A673 (cell line): Measurements from ENCODE around the gene GATB.

Source experiments
- EZH2 ChIP-seq: fragments of 200-600 bp; sonication (generic); IDR thresholded peaks from 2 replicates; pipeline ENCODE4 v1.6.1; 2017; ENCODE audit warnings: borderline replicate concordance, low read depth, mild to moderate bottlenecking, mixed read lengths, antibody characterized with exemption, low read length; ENCODE audit not compliant: poor library complexity, severe bottlenecking
- TF ChIP-seq, protein P1 (sequence below): fragments of 300-800, 200-600 bp; sonication (generic); conservative IDR thresholded peaks from 2 replicates; pipeline ENCODE4 v1.5.1; 2017; ENCODE audit warnings: low read depth, mild to moderate bottlenecking, antibody characterized with exemption, low read length, moderate library complexity, mixed read lengths

DNA sequence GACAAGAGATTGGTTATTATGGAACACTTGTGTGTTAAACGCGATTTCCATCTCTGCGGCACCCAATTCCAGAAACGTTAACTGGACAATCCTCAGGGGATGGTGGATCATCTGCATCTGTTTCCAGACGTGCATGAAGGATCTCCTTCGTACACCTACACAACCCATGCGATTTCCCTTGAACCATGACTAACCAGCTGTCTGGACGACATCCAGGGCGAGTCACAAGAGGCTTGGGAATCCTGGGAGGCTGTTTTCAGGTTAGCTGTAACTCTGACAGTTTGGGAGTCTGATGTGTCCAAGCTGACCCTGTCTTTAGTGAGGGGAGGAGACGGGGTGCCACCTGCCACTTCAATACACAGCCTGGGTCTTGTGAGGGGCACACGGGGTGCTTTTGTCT, 84.5 kb downstream of the GATB start:
- TF ChIP-seq, protein P1, sequence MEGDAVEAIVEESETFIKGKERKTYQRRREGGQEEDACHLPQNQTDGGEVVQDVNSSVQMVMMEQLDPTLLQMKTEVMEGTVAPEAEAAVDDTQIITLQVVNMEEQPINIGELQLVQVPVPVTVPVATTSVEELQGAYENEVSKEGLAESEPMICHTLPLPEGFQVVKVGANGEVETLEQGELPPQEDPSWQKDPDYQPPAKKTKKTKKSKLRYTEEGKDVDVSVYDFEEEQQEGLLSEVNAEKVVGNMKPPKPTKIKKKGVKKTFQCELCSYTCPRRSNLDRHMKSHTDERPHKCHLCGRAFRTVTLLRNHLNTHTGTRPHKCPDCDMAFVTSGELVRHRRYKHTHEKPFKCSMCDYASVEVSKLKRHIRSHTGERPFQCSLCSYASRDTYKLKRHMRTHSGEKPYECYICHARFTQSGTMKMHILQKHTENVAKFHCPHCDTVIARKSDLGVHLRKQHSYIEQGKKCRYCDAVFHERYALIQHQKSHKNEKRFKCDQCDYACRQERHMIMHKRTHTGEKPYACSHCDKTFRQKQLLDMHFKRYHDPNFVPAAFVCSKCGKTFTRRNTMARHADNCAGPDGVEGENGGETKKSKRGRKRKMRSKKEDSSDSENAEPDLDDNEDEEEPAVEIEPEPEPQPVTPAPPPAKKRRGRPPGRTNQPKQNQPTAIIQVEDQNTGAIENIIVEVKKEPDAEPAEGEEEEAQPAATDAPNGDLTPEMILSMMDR, result no peak
- no peak for TF ChIP-seq EZH2
